AG09319 (cell line): ENCODE measurements around the gene TOX3.

Experiments used
- DNase-seq: peaks from one replicate; pipeline ENCODE4 v3.0.0-alpha.2; 2010; ENCODE audit warnings: low read depth; ENCODE audit errors: extremely low read depth
- TF ChIP-seq, protein P1 (sequence below): IDR thresholded peaks from 2 replicates; pipeline ENCODE4 v1.5.1; 2011; ENCODE audit warnings: low read depth, mild to moderate bottlenecking, inconsistent platforms, low read length, moderate library complexity

The TOX3 gene

GRCh38 chr16:52437277-52437670 is 109.7 kb downstream of the TOX3 start:
- TF ChIP-seq, protein P1, sequence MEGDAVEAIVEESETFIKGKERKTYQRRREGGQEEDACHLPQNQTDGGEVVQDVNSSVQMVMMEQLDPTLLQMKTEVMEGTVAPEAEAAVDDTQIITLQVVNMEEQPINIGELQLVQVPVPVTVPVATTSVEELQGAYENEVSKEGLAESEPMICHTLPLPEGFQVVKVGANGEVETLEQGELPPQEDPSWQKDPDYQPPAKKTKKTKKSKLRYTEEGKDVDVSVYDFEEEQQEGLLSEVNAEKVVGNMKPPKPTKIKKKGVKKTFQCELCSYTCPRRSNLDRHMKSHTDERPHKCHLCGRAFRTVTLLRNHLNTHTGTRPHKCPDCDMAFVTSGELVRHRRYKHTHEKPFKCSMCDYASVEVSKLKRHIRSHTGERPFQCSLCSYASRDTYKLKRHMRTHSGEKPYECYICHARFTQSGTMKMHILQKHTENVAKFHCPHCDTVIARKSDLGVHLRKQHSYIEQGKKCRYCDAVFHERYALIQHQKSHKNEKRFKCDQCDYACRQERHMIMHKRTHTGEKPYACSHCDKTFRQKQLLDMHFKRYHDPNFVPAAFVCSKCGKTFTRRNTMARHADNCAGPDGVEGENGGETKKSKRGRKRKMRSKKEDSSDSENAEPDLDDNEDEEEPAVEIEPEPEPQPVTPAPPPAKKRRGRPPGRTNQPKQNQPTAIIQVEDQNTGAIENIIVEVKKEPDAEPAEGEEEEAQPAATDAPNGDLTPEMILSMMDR: no peak
- DNase-seq: no peak

- no peak for DNase-seq
Observed at GRCh38 chr16:52436339-52437276, 110.3 kb downstream of the TOX3 start.

GRCh38 chr16:52434224-52434623 is 112.7 kb downstream of the TOX3 start:
- TF ChIP-seq, protein P1: no peak
- no peak for DNase-seq

More at GRCh38 chr16:52436339-52437276, 110.3 kb downstream of the TOX3 start:
- TF ChIP-seq, protein P1: no peak

DNA sequence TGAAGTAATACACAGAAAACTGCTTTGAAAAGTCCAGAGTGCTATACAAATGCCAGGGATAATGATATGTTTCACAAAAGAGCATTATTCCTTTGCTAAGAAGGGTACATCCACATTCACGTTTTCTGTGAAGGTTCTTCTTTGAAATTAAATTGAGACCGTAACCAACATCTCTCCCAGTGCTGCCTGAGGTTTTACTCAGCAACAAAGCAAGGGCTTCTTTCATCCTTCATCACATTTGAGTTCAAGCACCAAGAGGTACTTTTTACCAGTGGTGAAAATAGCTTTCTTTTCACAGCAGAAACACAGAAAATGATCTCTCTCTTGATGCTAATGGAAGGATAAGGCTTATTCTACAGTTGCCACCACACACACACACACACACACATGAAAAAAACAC is 113.3 kb downstream of the TOX3 start:
- TF ChIP-seq, protein P1: no peak

GRCh38 chr16:52424591-52424990 is 122.4 kb downstream of the TOX3 start:
- TF ChIP-seq, protein P1: no peak
- DNase-seq: no peak

More for the DNA sequence above, 113.3 kb downstream of the TOX3 start:
- DNase-seq: no peak

GRCh38 chr16:52422307-52422706 is 124.6 kb downstream of the TOX3 start:
- TF ChIP-seq, protein P1: no peak
- DNase-seq: no peak

DNA sequence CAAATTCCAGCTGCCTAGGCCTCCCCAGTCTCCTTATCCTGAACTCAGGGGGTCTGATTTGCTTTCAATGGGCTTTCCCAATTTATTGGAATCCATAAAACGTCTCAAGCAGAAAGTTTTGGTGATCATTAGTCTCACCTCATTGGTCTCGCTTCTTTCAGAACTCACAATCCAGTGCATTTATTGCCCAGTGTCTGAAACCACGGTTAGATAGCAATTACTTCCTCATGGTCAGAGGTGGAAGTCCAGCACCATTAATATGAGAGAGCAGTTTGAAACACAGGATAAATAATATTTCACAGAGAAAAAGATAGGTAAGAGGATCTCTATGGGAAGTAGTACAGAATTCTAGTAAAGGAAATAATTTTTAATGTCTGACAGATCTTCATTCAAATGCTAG is 128.7 kb downstream of the TOX3 start:
- TF ChIP-seq, protein P1: no peak
- no peak for DNase-seq
